ENCODE data around the gene KRT85.

Gene KRT85

DNA sequence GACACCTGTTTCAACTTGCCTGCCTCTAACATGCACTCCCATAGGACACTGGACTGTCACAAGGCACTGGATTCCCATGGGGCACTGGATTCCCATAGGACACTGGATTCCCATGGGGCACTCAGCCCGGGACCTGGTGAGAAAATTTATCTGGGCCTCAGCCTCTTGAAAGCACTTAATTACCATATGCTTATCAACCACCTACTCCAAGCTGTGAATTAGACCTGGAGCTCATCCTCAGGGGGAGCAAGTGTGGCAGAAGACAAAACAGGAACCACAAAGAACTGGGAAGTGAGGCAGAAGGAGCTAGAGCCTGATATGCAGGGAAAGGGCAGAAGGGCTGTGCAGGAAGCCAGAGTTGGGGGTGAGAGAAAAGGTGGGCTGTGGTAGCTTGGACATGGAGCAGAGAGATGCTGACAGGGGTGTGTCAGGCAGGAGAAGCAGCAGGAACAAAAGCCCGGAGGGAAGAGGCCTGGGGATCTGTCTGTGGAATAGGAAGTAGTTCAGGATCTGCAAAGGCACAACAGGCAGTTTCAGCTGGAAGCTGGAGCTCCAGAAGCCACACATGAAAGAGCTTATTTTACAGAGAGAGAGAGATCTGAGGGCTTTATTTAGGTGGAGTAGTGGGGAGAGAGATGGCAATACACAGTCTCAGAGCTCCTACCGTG lies 35.7 kb upstream of the KRT85 start:
- Histone ChIP-seq H3K4me1 (ENCODE audit: control insufficient read depth, insufficient read depth, low read length) (no peaks in the 10 kb centered on the region), H3K36me3 (ENCODE audit: control insufficient read depth, insufficient read depth, low read length) (no peaks in the 10 kb centered on the region), H3K27ac (ENCODE audit: low read depth, low read length) (no peak overlapping the region), H3K27me3 (ENCODE audit: control insufficient read depth, insufficient read depth, low read length) (no peaks in the 10 kb centered on the region), H3K9ac (ENCODE audit: low read length) (no peak overlapping the region), H3K4me3 (ENCODE audit: low read length) (no peak overlapping the region)

DNA sequence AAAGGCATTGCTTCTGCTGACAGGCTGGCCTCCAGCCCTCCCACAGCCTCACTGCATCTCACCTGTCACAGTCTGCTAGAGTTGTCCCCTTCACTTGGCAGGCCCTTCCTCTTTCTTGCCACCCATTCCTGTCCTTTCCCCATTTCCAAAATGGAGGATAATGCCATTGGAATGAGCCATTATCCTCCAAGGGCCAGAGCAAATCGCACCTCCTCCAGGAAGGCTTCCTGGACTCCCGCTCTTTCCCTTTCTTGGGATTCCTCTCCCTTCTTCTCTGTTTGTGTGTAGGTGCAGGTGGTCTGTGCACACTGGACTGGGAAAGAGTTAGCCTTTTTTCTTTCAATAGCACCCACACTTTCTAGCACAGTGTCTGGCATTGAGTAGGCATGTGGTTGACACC lies 35.1 kb upstream of the KRT85 start:
- H3K4me1 ChIP-seq (ENCODE audit: control insufficient read depth, insufficient read depth, low read length), result no peaks in the 10 kb centered on the region

DNA sequence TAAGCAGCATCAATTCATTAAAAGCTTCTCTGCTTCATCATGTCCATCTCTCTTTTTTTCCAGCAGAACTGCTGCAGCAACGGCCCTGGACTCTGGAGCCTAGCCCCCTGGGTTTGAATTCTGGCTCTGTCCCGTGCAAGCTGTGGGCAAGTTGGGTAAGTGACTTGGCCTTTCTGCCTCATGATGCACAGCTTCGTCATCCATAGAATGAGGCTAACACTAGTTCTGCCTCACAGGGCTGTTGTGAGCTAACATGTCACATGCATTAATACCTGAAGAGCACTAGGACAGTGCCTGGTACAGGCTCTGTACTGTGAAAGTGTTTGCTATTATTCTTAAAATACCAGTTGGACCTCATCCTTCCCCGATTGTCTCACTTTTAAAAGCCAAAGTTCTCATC lies 34.6 kb upstream of the KRT85 start:
- H3K27ac ChIP-seq (ENCODE audit: low read depth, low read length), result no peak overlapping the region
- no peak overlapping the region for H3K4me3 ChIP-seq (ENCODE audit: low read length)
- H3K4me1 ChIP-seq (ENCODE audit: control insufficient read depth, insufficient read depth, low read length), result no peaks in the 10 kb centered on the region
- no peaks in the 10 kb centered on the region for H3K27me3 ChIP-seq (ENCODE audit: control insufficient read depth, insufficient read depth, low read length)
- no peaks in the 10 kb centered on the region for H3K36me3 ChIP-seq (ENCODE audit: control insufficient read depth, insufficient read depth, low read length)
- no peak overlapping the region for H3K9ac ChIP-seq (ENCODE audit: low read length)

More for the DNA sequence above, 35.1 kb upstream of the KRT85 start:
- H3K9ac ChIP-seq (ENCODE audit: low read length), result no peak overlapping the region
- H3K36me3 ChIP-seq (ENCODE audit: control insufficient read depth, insufficient read depth, low read length), result no peaks in the 10 kb centered on the region
- no peak overlapping the region for H3K4me3 ChIP-seq (ENCODE audit: low read length)
- no peak overlapping the region for H3K27ac ChIP-seq (ENCODE audit: low read depth, low read length)
- H3K27me3 ChIP-seq (ENCODE audit: control insufficient read depth, insufficient read depth, low read length), result no peaks in the 10 kb centered on the region

DNA sequence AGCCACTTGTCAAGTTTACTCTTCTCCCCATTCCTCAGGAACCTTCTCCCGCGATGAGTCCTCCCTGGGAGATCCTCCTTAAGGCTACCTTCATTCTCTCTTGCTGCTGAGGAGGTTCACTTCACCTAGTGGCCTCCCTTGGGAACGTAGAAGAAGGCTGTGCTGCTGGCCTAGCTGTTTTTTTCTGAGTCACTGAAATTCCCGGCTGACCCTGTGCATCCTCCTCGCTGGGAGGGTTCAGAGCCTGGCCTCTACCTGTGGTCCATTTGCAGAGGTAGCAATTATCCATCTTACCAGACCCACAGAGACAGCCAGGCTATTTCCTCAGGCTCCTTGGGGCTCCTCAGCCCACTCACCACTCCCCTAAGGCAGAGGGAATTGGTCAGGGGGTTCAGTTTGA lies 34.2 kb upstream of the KRT85 start:
- Histone ChIP-seq H3K4me1 (ENCODE audit: control insufficient read depth, insufficient read depth, low read length) (no peaks in the 10 kb centered on the region), H3K36me3 (ENCODE audit: control insufficient read depth, insufficient read depth, low read length) (no peaks in the 10 kb centered on the region), H3K4me3 (ENCODE audit: low read length) (no peak overlapping the region), H3K27me3 (ENCODE audit: control insufficient read depth, insufficient read depth, low read length) (no peaks in the 10 kb centered on the region), H3K9ac (ENCODE audit: low read length) (no peak overlapping the region), H3K27ac (ENCODE audit: low read depth, low read length) (no peak overlapping the region)

DNA sequence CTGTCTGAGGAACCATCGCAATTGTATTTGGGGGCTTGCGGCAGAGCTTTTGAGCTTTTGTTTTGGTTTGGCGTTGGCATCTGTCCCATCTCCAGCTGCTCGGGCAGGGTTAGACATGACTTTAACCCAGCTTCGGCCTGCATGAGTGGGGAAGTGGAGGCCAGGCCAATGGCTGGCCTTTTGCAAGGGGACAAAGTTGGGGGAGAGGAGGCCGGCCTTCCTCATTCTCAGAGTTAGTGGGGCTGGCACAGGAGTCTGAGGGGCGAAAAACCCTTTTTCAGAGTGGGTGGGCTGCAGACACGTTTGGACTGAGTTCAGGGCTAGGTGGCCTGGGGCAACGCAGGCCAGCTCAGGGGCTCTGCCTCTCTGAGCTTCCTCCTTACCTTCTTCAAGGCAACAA lies 33.6 kb upstream of the KRT85 start:
- no peak overlapping the region for H3K9ac ChIP-seq (ENCODE audit: low read length)
- no peak overlapping the region for H3K27ac ChIP-seq (ENCODE audit: low read depth, low read length)
- H3K4me3 ChIP-seq (ENCODE audit: low read length), result no peak overlapping the region
- no peaks in the 10 kb centered on the region for H3K27me3 ChIP-seq (ENCODE audit: control insufficient read depth, insufficient read depth, low read length)
- no peaks in the 10 kb centered on the region for H3K36me3 ChIP-seq (ENCODE audit: control insufficient read depth, insufficient read depth, low read length)
- H3K4me1 ChIP-seq (ENCODE audit: control insufficient read depth, insufficient read depth, low read length), result no peaks in the 10 kb centered on the region

DNA sequence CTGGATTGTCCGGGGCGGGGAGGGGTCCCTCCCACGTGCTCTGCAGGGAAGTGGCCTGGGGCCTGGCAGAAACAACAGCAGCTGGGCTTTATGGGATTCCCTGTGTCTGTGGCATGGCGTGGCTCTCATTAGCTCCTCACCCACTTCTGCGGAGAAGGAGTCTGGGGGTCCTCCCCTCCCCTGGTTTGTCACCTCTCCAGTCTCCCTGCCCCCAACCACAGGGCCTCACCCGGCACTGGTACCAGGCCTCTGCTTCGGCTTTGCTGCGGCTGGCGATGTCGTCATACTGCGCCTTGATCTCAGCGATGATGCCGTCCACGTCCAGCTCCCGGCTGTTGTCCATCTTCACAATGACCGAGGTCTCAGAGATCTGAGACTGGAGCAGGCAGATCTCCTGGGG lies 32.5 kb upstream of the KRT85 start:
- H3K27ac ChIP-seq (ENCODE audit: low read depth, low read length), result no peak overlapping the region
- H3K36me3 ChIP-seq (ENCODE audit: control insufficient read depth, insufficient read depth, low read length), result no peaks in the 10 kb centered on the region
- H3K9ac ChIP-seq (ENCODE audit: low read length), result no peak overlapping the region
- H3K4me3 ChIP-seq (ENCODE audit: low read length), result no peak overlapping the region
- H3K4me1 ChIP-seq (ENCODE audit: control insufficient read depth, insufficient read depth, low read length), result no peaks in the 10 kb centered on the region
- H3K27me3 ChIP-seq (ENCODE audit: control insufficient read depth, insufficient read depth, low read length), result no peaks in the 10 kb centered on the region

DNA sequence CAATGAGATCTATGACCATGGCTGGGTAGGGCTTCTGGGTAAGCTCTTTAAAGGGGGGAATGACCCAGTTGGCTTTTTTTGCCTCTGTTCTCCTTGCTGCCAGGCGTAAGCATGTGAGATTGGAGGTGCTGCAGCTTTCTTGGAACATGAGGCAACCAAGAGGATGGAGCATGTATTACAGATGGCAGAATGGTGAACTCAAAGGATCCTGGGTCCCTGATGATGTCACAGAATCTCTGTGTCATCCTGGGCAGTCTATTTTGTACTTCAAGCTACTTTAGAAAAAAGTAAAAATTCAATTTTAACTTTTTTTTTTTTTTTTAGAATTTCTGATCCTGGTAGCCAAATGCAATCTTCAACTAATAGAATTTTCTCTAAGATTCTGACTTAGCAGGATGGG lies 30.9 kb upstream of the KRT85 start:
- no peaks in the 10 kb centered on the region for H3K27me3 ChIP-seq (ENCODE audit: control insufficient read depth, insufficient read depth, low read length)
- no peak overlapping the region for H3K9ac ChIP-seq (ENCODE audit: low read length)
- no peak overlapping the region for H3K4me3 ChIP-seq (ENCODE audit: low read length)
- H3K36me3 ChIP-seq (ENCODE audit: control insufficient read depth, insufficient read depth, low read length), result no peaks in the 10 kb centered on the region
- H3K4me1 ChIP-seq (ENCODE audit: control insufficient read depth, insufficient read depth, low read length), result no peaks in the 10 kb centered on the region
- no peak overlapping the region for H3K27ac ChIP-seq (ENCODE audit: low read depth, low read length)

DNA sequence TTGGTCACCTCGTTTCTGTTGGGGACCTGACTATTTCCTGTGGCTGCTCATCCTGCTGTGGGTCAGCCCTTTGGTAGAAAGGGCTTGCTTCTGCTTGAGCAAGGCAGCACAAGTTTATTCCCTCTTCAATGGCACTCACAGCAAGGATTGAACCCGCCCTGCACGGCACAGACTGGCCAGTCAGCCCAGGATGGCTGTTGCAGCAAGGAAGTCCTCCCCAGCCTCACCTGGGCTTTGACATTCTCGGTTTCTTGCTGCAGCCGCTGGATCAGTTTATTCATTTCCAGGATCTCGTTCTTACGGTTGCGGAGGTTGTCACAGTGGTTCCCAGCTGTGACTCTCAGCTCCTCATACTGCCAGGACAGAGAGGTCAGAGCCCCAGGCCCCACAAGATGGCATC lies 29.4 kb upstream of the KRT85 start:
- no peaks in the 10 kb centered on the region for H3K27me3 ChIP-seq (ENCODE audit: control insufficient read depth, insufficient read depth, low read length)
- no peak overlapping the region for H3K27ac ChIP-seq (ENCODE audit: low read depth, low read length)
- no peaks in the 10 kb centered on the region for H3K36me3 ChIP-seq (ENCODE audit: control insufficient read depth, insufficient read depth, low read length)
- H3K4me1 ChIP-seq (ENCODE audit: control insufficient read depth, insufficient read depth, low read length), result no peaks in the 10 kb centered on the region
- H3K4me3 ChIP-seq (ENCODE audit: low read length), result no peak overlapping the region
- no peak overlapping the region for H3K9ac ChIP-seq (ENCODE audit: low read length)

DNA sequence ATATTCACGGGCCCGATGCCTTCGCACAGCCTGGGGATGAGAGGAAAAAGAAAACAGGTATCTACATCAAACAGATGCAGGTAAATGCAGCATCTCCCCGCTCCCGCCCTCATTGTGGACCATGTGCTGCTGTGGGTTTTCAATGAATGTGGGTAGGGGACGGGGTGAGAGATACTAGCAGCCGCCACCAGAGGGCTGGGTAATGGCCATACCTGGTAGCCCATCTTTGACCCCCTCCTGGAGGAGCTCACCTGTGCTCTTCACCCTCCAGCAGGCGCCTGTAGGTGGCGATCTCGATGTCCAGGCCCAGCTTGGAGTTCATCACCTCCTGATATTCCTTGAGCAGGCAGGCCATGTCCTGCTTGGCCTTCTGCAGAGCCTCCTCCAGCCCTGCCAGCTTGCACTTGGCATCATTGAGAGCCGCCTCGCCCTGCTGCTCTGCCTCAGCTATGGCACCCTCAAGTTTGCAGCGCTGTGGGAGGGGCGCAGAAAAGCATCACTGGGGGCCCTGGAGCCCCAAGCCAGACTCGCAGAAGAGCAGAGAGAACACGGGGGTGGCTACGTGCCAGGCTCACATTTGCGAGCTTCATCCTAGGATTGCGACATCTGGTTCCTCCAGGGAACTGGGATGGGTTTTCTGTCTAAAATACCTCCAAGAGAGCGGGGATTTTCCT lies 28.6 kb upstream of the KRT85 start:
- Histone ChIP-seq H3K4me1 (ENCODE audit: control insufficient read depth, insufficient read depth, low read length) (no peaks in the 10 kb centered on the region), H3K36me3 (ENCODE audit: control insufficient read depth, insufficient read depth, low read length) (no peaks in the 10 kb centered on the region), H3K27ac (ENCODE audit: low read depth, low read length) (no peak overlapping the region), H3K9ac (ENCODE audit: low read length) (no peak overlapping the region), H3K27me3 (ENCODE audit: control insufficient read depth, insufficient read depth, low read length) (no peaks in the 10 kb centered on the region), H3K4me3 (ENCODE audit: low read length) (no peak overlapping the region)

DNA sequence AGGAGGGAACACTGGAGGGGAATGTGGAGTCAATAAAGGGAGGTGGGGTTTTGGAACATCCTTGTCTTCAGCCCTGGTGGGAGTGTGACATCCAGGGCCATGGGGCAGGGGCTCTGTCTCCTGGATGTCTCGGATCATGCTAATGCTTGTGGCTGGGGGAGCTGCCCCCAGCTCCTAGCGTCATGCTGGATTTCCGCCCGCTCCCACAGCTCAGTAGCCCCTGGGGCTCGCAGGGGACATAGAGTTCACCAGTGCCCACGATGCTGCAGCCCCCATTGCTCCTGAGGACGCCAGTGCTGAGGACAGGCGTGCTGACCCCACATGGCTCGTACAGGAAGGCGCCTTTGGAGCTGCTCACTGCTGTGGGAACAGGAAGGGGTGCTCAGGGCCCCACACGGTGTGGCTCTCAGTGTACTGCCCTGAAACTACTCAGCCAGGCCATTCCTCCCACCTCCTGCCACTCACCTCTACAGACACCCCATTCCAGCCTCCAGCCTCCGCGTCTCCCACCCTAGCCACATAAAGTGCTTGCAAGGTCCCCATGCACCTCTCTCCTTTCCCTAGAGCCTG lies 27.6 kb upstream of the KRT85 start:
- Histone ChIP-seq H3K9ac (ENCODE audit: low read length) (no peak overlapping the region), H3K36me3 (ENCODE audit: control insufficient read depth, insufficient read depth, low read length) (no peaks in the 10 kb centered on the region), H3K4me3 (ENCODE audit: low read length) (no peak overlapping the region), H3K27me3 (ENCODE audit: control insufficient read depth, insufficient read depth, low read length) (no peaks in the 10 kb centered on the region), H3K4me1 (ENCODE audit: control insufficient read depth, insufficient read depth, low read length) (no peaks in the 10 kb centered on the region), H3K27ac (ENCODE audit: low read depth, low read length) (no peak overlapping the region)

DNA sequence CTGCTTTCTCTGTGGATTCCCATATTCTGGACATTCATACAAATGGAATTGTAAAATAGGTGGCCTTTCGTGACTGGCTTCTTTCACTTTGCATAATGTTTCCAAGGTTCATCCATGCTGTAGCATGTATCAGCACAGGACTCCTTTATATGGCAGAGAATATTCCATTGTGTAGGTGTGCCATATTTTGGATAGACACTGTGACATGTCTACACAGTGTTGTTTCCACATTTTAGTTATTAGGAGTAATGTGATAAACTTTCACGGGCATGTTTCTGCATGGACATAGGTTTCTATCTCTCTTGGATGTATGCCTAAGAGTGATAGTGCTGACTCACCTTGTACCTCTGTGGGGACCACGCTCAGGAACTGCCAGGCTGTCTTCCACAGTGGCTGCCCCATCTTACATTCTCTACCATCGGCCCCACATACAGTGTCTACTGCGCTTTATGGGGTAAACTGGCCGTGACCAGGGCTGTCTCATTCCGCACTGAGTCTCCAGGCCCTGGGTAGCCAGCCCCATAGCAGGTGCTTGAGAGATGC lies 25.3 kb upstream of the KRT85 start:
- Histone ChIP-seq H3K4me1 (ENCODE audit: control insufficient read depth, insufficient read depth, low read length) (no peaks in the 10 kb centered on the region), H3K9ac (ENCODE audit: low read length) (no peak overlapping the region), H3K36me3 (ENCODE audit: control insufficient read depth, insufficient read depth, low read length) (no peaks in the 10 kb centered on the region), H3K27me3 (ENCODE audit: control insufficient read depth, insufficient read depth, low read length) (no peaks in the 10 kb centered on the region), H3K4me3 (ENCODE audit: low read length) (no peak overlapping the region), H3K27ac (ENCODE audit: low read depth, low read length) (no peak overlapping the region)

DNA sequence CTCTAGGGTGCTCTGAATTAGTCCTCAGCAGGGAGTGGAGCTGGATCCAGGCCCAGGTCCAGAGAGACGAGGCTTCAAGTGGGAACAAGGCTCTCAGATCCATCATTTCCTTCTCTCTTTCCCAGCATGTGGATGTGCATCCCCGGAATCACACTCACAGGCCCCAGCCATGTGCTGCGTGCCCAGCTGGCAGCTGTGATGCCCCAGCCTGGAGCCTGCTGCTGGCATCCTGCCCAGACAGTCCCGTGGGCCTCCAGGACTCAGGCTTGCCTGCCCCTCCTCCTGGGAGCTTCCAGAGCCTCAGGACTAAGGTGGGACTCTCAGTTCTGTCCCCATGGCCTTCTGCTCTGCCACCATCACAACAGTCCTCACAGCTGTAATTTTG lies 24.3 kb upstream of the KRT85 start:
- H3K27me3 ChIP-seq (ENCODE audit: control insufficient read depth, insufficient read depth, low read length), result no peaks in the 10 kb centered on the region
- H3K27ac ChIP-seq (ENCODE audit: low read depth, low read length), result no peak overlapping the region
- H3K9ac ChIP-seq (ENCODE audit: low read length), result no peak overlapping the region
- no peaks in the 10 kb centered on the region for H3K4me1 ChIP-seq (ENCODE audit: control insufficient read depth, insufficient read depth, low read length)
- H3K4me3 ChIP-seq (ENCODE audit: low read length), result no peak overlapping the region
- no peaks in the 10 kb centered on the region for H3K36me3 ChIP-seq (ENCODE audit: control insufficient read depth, insufficient read depth, low read length)
